HT-29 (cell line): Measurements from ENCODE around the gene CASQ2. TPM values are rescaled to one million over a fixed set of nuclear protein-coding genes. Genes with fewer than 3 reads are reported as not detected.

Experiments used
- DNase-seq: peaks from one replicate; pipeline ENCODE4 v3.0.0-alpha.2; 2015; ENCODE audit warnings: low spot score
- total RNA-seq: library from RNA; depleted of rRNA; stranded (reverse); fragments of >200 nt; shearing (Covaris generic); gene quantifications from 2 replicates; pipeline ENCODE4 v1.2.3, GENCODE V29; 2014

The CASQ2 gene
- total RNA-seq, 1 experiment from 2014 or later: not detected

DNA sequence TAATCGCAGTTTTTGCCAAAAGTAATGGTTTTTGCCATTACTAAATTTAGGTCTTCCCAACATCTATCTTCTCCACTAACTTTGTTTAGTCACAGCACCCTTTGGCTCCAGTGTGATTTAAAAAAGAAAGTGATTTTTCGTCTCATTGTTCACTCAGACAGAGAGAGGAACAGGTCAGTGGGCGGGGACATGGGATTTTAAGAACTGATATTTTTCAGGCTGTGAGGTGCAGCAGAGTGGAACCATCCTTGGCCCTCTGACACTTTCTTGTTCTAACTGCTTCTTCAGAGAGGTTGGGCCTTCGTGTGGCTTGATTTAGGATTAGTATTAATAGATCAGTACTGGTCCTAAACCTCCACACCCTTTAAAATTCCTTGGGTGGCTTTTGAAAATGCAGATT, 38.8 kb downstream of the CASQ2 start:
- DNase-seq: no peak

GRCh38 chr1:115728341-115728740, 40.2 kb downstream of the CASQ2 start:
- no peak for DNase-seq

GRCh38 chr1:115727706-115728249, 40.7 kb downstream of the CASQ2 start:
- no peak for DNase-seq

DNA sequence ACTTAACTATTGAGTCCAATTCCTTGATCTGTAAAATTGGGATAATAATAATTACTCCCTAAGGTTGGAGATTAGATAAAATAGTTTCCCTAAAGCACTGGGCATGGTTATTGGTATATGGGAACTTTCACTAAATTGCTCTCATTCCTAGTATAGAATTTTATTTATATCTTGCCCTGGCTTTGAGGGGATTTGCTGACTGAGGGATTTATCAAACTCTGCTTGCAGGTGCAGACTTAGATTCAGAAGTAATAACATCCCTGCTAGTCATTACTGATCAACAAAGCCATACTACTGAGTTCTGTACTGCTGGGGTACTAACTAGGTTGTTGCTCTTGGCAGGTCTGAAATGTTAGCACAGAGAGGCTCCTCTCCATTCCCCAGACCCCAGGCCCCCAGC, 41.9 kb downstream of the CASQ2 start:
- DNase-seq: no peak

DNA sequence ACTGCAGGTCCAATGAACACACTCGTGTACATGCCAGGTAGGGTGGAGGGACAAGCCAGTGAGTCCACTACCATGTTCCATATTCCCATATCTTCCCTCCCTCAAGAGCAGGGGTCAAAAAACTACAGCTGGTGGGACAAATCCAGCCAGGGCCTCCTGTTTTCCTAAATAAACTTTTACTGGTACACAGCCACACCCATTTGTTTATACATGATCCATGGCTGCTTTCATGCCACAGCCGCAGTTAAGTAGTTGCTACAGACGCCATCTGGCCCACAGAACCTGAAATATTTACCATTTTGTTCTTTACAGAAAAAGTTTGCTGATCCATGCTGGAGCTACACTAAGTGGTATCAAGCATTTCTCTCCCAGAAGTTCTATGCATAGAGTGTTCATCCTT, 42.4 kb downstream of the CASQ2 start:
- no peak for DNase-seq

- no peak for DNase-seq
Observed at GRCh38 chr1:115725600-115725999, 42.9 kb downstream of the CASQ2 start.

DNA sequence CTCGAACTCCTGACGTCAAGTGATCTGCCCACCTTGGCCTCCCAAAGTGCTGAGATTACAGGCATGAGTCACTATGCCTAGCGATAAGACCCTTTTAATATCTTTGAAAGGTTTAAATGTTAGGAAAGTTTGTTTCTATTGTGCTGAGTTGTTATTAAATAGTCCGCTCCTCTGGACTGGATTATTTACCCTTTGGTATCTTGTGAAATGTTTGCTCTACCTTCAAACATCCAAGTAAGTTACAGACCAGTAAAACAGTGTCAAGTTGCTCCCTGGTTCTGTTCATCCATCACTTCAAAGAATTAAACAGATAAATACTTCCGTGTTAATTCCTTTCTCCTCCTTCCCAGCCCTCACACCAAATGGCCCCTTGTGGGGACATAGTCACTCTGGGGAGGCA, 44.8 kb downstream of the CASQ2 start:
- no peak for DNase-seq

DNA sequence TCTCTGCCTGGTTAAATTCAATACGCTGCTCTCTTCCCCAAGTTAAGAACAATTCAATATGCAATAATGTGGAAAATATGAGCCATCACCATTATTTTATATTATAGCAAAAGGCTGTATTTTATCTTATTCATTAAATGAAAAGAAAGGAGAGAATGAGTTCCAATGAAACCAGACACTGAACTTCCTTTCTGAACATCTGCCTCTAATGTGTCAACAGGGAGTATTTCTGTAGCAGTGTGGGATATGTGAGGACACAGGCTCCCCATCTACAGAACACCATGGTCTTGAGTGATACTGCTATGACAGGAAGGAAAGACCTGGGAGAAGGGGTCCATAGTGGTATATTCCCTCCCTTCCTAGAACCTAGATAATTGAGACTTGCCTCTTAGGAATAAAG, 46.3 kb downstream of the CASQ2 start:
- DNase-seq: no peak

GRCh38 chr1:115719285-115719684, 49.2 kb downstream of the CASQ2 start:
- no peak for DNase-seq

GRCh38 chr1:115718011-115718754, 50.3 kb downstream of the CASQ2 start:
- DNase-seq: no peak

GRCh38 chr1:115717541-115717940, 51.0 kb downstream of the CASQ2 start:
- DNase-seq: peak; percentile 58

DNA sequence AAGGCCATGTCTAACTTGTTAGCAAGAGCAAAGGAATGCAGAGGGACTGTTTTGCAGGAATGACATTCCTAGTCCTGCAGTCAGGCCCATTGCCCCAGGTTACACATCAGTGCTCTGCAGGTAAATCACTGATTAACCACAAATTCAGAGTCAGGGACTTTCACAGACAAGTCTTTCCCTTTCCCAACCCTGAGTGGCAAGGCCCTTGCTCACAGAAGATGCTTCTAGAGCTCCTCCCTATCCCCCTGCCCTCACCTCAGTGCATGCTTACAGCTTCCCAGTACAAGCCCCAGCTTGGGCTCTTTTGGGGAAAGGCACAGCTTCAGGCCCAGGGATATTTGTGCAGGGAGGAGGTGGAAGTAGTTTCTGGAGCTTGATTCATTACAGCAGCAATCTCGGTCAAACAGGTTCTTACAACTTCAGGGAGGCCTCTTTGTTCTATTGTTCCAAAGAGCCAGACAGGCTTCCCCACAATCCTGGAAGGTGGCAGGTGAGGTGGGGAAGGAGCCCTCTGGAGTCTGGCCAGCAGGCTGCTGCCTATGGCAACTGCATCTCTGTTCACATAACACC, 53.9 kb downstream of the CASQ2 start:
- DNase-seq: peak; percentile 97

- DNase-seq: no peak
Observed at GRCh38 chr1:115713906-115714305, 54.6 kb downstream of the CASQ2 start.

GRCh38 chr1:115712911-115713609, 55.5 kb downstream of the CASQ2 start:
- no peak for DNase-seq

DNA sequence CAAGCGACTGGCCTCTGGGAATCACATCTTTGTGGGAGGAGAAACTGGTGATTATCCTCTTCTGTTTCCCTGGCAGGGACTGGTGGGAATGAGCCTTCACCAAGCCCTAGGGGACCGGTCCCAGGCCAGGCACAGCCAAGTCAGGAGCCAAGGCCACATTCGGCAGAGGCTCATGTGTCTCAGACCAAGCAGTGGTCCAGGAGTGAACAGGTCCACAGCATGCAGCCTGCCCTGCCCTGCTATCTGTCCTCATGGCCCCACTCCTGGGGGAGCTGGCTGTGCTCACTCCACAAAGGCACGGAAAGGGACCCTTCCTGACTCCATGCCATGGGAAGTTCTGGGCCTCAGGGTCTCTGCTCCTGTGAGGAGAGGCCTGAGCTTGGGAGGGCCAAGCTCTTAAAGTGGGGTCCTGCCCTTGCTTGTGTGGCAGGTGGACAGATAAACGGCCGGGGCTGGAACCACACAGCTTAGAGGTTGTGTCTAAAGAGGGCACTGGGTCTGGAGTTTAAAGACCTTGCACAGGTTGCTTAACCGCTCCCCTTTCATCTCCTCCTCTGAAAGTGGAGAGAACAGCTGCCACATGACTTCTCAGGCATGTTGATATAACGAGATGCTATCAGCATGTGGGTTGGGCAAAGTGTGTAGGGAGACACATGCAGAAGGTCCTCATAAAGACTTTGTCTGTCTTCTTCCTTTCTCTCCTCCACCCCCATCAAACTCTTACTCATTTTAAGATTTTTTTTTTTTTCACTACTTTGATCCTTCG, 57.5 kb downstream of the CASQ2 start:
- peak; percentile 74 for DNase-seq

GRCh38 chr1:115706587-115707425, 61.7 kb downstream of the CASQ2 start:
- DNase-seq: peak; percentile 53

DNA sequence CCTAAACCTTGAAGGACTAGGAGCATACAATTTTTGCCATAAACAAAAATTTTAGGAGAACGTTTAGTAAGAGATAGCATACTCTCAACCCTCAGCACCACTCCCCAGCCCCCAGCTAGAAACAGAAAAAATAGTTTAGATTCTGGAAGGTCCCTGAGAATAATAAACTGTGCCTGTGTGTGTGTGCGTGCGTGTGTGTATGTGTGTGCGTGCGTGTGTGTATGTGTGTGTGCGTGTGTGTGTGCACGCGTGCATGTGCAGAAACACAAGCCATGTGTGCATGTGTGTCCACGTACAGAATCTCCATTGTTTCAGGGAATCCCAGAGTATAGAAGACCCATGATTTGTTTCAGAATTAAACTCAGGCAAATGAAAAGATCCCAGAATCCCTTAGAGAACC, 62.6 kb downstream of the CASQ2 start:
- DNase-seq: no peak

GRCh38 chr1:115705085-115705951, 63.2 kb downstream of the CASQ2 start:
- DNase-seq: no peak

DNA sequence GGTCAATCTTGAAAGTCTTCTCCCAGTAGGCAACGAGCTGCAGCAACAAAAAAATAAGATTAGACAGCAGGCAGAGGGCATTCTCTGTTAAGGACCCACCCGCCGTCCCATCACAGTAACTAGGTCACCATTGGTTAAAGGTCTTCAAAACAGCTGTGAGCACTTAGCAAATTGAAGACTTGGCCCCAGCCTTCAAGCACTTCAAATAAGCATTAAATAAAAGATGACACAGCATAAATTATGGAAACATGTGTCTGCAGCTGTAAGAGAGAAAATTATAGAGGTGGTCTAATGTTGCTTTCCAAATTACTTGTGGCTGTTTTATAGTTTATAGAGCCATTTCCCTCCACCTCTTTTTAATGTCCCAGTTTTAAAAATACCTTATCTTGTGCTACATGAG, 65.6 kb downstream of the CASQ2 start:
- DNase-seq: no peak

GRCh38 chr1:115701090-115701489, 67.4 kb downstream of the CASQ2 start:
- no peak for DNase-seq
